Gastrocnemius medialis (tissue), 4 donors: ENCODE results near the gene PER3.

Source experiments
- POLR2A ChIP-seq, 2 donors: fragments of 450-650 bp; IDR thresholded peaks; one replicate each; pipeline ENCODE4 v1.6.1; 2017; ENCODE audit warnings: antibody characterized with exemption in 2 of 2, mild to moderate bottlenecking in 2 of 2, moderate library complexity in 2 of 2
- TF ChIP-seq, protein P1 (sequence below), 5 experiments: fragments of 450-650 bp in 3 of 5; fragments of 200-600 bp in 2 of 5; sonication (generic) in 2 of 5; IDR thresholded peaks in 4 of 5; conservative IDR thresholded peaks in 1 of 5; 1 replicate in 4 of 5; 2 replicates in 1 of 5; pipeline ENCODE4 v1.5.1; 2016 to 2019; ENCODE audit warnings: antibody characterized with exemption in 5 of 5, mild to moderate bottlenecking in 3 of 5, moderate library complexity in 3 of 5

DNA sequence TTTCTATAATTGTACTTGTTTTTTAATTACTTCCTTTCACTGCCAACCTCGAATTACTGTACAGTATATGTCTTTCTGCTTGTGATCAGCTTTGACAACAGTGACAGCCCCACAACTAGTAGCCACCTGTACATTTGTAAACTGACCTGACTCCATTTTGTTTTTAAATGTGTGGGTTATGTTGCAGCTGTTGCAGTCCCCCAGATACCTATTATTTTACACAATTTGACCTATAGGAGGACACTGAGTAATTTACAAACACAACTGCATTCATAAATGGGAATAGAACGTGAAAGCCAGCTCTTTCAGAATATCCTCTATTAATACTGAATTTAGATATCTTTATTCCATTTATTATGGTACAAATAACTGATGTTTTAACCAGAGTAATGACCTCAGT lies 15.5 kb upstream of the PER3 start:
- TF ChIP-seq POLR2A (IDR thresholded peaks at IDR 0.05), result no peak
- TF ChIP-seq, protein P1, sequence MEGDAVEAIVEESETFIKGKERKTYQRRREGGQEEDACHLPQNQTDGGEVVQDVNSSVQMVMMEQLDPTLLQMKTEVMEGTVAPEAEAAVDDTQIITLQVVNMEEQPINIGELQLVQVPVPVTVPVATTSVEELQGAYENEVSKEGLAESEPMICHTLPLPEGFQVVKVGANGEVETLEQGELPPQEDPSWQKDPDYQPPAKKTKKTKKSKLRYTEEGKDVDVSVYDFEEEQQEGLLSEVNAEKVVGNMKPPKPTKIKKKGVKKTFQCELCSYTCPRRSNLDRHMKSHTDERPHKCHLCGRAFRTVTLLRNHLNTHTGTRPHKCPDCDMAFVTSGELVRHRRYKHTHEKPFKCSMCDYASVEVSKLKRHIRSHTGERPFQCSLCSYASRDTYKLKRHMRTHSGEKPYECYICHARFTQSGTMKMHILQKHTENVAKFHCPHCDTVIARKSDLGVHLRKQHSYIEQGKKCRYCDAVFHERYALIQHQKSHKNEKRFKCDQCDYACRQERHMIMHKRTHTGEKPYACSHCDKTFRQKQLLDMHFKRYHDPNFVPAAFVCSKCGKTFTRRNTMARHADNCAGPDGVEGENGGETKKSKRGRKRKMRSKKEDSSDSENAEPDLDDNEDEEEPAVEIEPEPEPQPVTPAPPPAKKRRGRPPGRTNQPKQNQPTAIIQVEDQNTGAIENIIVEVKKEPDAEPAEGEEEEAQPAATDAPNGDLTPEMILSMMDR (IDR thresholded peaks at IDR 0.05 in 4 of 5, conservative IDR thresholded peaks at IDR 0.05 in 1 of 5), result no peak
